Erythroblast (primary cell): ENCODE data around the gene HAGHL.

Experiments used
- GATA1 ChIP-seq: IDR thresholded peaks from 2 replicates; pipeline ENCODE4 v1.6.1; 2011; ENCODE audit warnings: low read depth, mild to moderate bottlenecking, control low read depth, low read length, moderate library complexity
- POLR2A ChIP-seq: IDR thresholded peaks from 2 replicates; pipeline ENCODE4 v1.6.1; 2011; ENCODE audit warnings: mild to moderate bottlenecking, low read length

- no peak for TF ChIP-seq POLR2A
- no peak for TF ChIP-seq GATA1
Measured at GRCh38 chr16:680625-680945, 46.3 kb upstream of the HAGHL start.
